ENCODE results near the gene ZNF576.

ZNF576 gene

GRCh38 chr19:43616954-43617353, 20.6 kb downstream of the ZNF576 start:
- TF ChIP-seq CTCF (IDR thresholded peaks at IDR 0.05): no peak
- TF ChIP-seq ZFX (IDR thresholded peaks at IDR 0.05; ENCODE audit: borderline replicate concordance): no peak
- no peak overlapping the region for H3K27ac ChIP-seq

- TF ChIP-seq ZFX (IDR thresholded peaks at IDR 0.05; ENCODE audit: borderline replicate concordance) (no peak), CTCF (IDR thresholded peaks at IDR 0.05) (no peak)
- peak overlapping the region; percentile 100 for H3K27ac ChIP-seq
Observed at GRCh38 chr19:43618921-43619261, 22.5 kb downstream of the ZNF576 start.

GRCh38 chr19:43619262-43620060, 23.1 kb downstream of the ZNF576 start, which contains the start of gene ZNF428:
Gene ZNF428, minus strand, starts transcription at chr19:43619629. Its CDS starts 5,325 bp downstream, at chr19:43614304.
- H3K27ac ChIP-seq: peak within 1 kb of the TSS; percentile 100
- TF ChIP-seq CTCF (IDR thresholded peaks at IDR 0.05): no peak
- no peak for TF ChIP-seq ZFX (IDR thresholded peaks at IDR 0.05; ENCODE audit: borderline replicate concordance)

GRCh38 chr19:43620061-43621001, 23.9 kb downstream of the ZNF576 start:
- no peak for TF ChIP-seq CTCF (IDR thresholded peaks at IDR 0.05)
- TF ChIP-seq ZFX (IDR thresholded peaks at IDR 0.05; ENCODE audit: borderline replicate concordance): no peak
- peak overlapping the region; percentile 100 for H3K27ac ChIP-seq

GRCh38 chr19:43622070-43622469, 25.7 kb downstream of the ZNF576 start:
- peak overlapping the region; percentile 20; the same call in 1 of the 2 replicates for H3K27ac ChIP-seq
- no peak for TF ChIP-seq CTCF (IDR thresholded peaks at IDR 0.05)
- no peak for TF ChIP-seq ZFX (IDR thresholded peaks at IDR 0.05; ENCODE audit: borderline replicate concordance)

GRCh38 chr19:43622956-43623355, 26.6 kb downstream of the ZNF576 start:
- peak overlapping the region; percentile 81 for H3K27ac ChIP-seq
- TF ChIP-seq ZFX (IDR thresholded peaks at IDR 0.05; ENCODE audit: borderline replicate concordance) (no peak), CTCF (IDR thresholded peaks at IDR 0.05) (no peak)

Measured in 22Rv1 (cell line).